ENCODE results near the gene TMED6. TPM values are rescaled to one million over a fixed set of nuclear protein-coding genes. Genes with fewer than 3 reads are reported as not detected.

The TMED6 gene
- total and polyA plus RNA-seq, 2 experiments from 2014 or later, result 0.29 TPM; not detected in 1

- Mint-ChIP-seq H3K27ac (no peak overlapping the region), H3K4me1 (peaks cover 5% of the 10 kb centered on the region), H3K9me3 (no peaks in the 10 kb centered on the region), H3K27me3 (ENCODE audit: insufficient read depth, low read depth, poor library complexity) (peaks cover 16% of the 10 kb centered on the region), H3K36me3 (ENCODE audit: low read depth) (peaks cover 40% of the 10 kb centered on the region), H3K4me3 (no peak overlapping the region)
- Histone ChIP-seq H3K27me3 (ENCODE audit: insufficient read depth) (no peaks in the 10 kb centered on the region), H3K4me3 (no peak overlapping the region), H3K36me3 (ENCODE audit: insufficient read depth) (no peaks in the 10 kb centered on the region; the same call in 1 of the 2 replicates), H3K9me2 (ENCODE audit: insufficient read depth) (no peaks in the 10 kb centered on the region), H4K20me1 (replicated peaks; ENCODE audit: insufficient read depth) (peaks cover 18% of the 10 kb centered on the region), H3F3A (replicated peaks; ENCODE audit: low read depth) (peaks cover 6% of the 10 kb centered on the region; the same call in 1 of the 2 replicates), H2AFZ (no peak overlapping the region), H3K27ac (ENCODE audit: low read depth) (no peak overlapping the region), H3K4me1 (ENCODE audit: insufficient read depth) (0 out of 2 replicates have a peak, but pooled peaks cover 3% of the 10 kb centered on the region), H3K4me2 (no peak overlapping the region), H3K79me2 (replicated peaks; ENCODE audit: insufficient read depth) (peaks cover 26% of the 10 kb centered on the region)
- TF ChIP-seq STAT1 (IDR thresholded peaks at IDR 0.05; ENCODE audit: unreplicated experiment), result no peak
- TF ChIP-seq ETS1 (IDR thresholded peaks at IDR 0.05), result no peak
- TF ChIP-seq ZNF462 (CRISPR knock-in tag; IDR thresholded peaks at IDR 0.05), result no peak
- TF ChIP-seq ZNF114 (CRISPR knock-in tag; IDR thresholded peaks at IDR 0.05), result no peak
- TF ChIP-seq CREB1 (CRISPR knock-in tag; IDR thresholded peaks at IDR 0.05; ENCODE audit: low read depth), result no peak
- TF ChIP-seq NANOG (IDR thresholded peaks at IDR 0.05; ENCODE audit: borderline replicate concordance), result no peak
- no peak for TF ChIP-seq ZNF331 (CRISPR knock-in tag; IDR thresholded peaks at IDR 0.05; ENCODE audit: low read depth)
- no peak for TF ChIP-seq JUNB (IDR thresholded peaks at IDR 0.05; ENCODE audit: unreplicated experiment)
- TF ChIP-seq REST (IDR thresholded peaks at IDR 0.05; ENCODE audit: unreplicated experiment), result no peak
- no peak for TF ChIP-seq EZH2phosphoT487 (IDR thresholded peaks at IDR 0.05; ENCODE audit: unreplicated experiment)
- TF ChIP-seq POLR2AphosphoS5 (IDR thresholded peaks at IDR 0.05; ENCODE audit: low read depth), result no peak
- no peak for TF ChIP-seq EZH2 (IDR thresholded peaks at IDR 0.05; ENCODE audit: low read depth, unreplicated experiment)
- TF ChIP-seq CTCF (conservative IDR thresholded peaks at IDR 0.05; ENCODE audit: low read depth in 2 of 2), result no peak
- ATAC-seq (no peak), DNase-seq (ENCODE audit: low spot score) (no peak)
These were observed 37.1 kb downstream of the TMED6 start for GRCh38 chr16:69314534-69314933.

All from GM23338 (cell line).